ENCODE data around the gene TPR.

Gene TPR

DNA sequence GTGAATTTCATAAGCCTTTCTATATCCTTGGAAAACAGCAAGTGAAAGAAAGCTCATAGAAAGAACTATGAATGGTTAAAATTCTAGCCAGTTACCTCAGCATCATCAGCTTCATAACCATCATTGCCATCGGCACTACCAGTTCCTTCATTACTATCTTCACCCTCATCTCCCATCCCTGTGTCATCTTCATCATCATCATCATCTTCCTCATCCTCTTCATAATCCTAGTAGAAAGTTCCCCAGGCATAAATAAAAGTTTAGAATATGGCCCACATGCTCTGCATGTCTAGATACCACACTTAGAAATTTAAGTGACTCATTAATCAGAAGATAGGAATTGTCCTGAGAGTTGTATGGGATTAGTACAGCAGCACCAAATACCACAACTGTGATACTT, 49.0 kb downstream of the TPR start:
- DNase-seq: no peak

GRCh38 chr1:186325239-186325638, 49.8 kb downstream of the TPR start:
- peak; percentile 51 for DNase-seq

- no peak for DNase-seq
Observed at GRCh38 chr1:186323865-186324264, 51.2 kb downstream of the TPR start.

DNA sequence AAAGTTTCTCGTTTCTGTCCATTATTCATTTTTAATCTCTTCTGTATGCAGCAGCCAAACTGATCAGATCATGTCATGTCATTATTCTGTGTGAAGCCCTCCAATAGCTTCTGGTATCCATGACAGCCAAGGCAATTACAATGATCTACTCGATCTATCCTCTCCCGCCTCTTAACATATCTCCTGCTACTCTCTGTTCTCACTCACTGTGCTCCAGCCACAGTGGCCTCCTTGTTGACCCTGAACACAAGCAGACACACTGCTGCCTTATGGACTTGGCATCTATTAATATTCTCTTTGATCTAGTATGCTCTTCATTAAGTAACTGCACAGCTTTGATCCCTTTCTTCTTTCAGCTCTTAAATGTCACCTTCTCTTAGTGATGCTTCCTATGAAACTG, 59.5 kb downstream of the TPR start:
- DNase-seq: no peak

DNA sequence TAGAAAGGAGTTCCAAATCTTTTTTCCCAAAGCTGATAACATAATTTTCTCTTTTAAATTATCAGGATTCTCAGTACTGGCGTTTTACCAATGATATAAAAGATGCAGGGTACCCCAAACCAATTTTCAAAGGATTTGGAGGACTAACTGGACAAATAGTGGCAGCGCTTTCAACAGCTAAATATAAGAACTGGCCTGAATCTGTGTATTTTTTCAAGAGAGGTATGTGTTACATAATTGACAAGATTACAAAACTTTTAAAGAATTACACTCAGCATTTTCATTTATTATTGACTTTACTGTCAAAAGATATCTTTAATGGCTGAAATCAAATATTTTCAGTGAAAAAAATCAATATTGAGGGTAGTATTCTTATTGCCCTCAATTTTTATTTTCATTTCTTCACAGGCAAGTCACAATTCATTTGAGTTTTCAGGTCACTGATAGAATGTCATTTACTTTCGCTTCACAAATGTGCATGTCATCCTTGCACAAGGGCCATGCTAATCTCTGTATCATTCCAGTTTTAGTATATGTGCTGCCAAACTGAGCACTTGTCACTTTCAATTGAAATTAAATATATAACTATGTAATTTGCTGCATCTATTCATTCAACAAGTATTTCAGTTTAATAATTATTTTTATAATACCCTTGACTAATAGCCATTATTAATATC, 63.5 kb downstream of the TPR start:
- DNase-seq: no peak

DNA sequence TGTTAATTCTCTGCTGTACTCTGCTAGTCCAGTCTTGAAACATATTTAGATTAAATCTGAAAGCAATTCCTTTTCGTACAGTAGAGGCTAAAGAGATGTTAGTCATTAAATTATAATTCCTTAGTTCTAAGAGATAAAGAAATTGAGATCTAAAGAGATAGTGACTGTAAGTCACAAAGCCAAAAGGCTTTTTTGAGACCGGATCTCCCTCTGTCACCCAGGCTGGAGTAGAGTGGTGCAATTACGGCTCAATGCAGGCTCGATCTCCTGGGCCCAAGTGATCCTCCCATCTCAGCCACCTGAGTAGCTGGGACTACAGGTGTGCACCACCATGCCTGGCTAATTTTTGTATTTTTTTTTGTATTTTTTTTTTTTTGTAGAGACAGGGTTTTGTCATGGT, 64.7 kb downstream of the TPR start:
- no peak for DNase-seq

DNA sequence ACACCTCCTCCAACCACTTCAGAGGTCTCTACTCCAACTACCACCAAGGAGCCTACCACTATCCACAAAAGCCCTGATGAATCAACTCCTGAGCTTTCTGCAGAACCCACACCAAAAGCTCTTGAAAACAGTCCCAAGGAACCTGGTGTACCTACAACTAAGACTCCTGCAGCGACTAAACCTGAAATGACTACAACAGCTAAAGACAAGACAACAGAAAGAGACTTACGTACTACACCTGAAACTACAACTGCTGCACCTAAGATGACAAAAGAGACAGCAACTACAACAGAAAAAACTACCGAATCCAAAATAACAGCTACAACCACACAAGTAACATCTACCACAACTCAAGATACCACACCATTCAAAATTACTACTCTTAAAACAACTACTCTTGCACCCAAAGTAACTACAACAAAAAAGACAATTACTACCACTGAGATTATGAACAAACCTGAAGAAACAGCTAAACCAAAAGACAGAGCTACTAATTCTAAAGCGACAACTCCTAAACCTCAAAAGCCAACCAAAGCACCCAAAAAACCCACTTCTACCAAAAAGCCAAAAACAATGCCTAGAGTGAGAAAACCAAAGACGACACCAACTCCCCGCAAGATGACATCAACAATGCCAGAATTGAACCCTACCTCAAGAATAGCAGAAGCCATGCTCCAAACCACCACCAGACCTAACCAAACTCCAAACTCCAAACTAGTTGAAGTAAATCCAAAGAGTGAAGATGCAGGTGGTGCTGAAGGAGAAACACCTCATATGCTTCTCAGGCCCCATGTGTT, 66.6 kb downstream of the TPR start:
- DNase-seq: no peak

DNA sequence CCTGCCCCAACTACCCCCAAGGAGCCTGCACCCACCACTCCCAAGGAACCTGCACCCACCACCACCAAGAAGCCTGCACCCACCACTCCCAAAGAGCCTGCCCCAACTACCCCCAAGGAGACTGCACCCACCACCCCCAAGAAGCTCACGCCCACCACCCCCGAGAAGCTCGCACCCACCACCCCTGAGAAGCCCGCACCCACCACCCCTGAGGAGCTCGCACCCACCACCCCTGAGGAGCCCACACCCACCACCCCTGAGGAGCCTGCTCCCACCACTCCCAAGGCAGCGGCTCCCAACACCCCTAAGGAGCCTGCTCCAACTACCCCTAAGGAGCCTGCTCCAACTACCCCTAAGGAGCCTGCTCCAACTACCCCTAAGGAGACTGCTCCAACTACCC, 67.6 kb downstream of the TPR start:
- DNase-seq: no peak

GRCh38 chr1:186306533-186306932, 68.5 kb downstream of the TPR start:
- peak; percentile 22 for DNase-seq

DNA sequence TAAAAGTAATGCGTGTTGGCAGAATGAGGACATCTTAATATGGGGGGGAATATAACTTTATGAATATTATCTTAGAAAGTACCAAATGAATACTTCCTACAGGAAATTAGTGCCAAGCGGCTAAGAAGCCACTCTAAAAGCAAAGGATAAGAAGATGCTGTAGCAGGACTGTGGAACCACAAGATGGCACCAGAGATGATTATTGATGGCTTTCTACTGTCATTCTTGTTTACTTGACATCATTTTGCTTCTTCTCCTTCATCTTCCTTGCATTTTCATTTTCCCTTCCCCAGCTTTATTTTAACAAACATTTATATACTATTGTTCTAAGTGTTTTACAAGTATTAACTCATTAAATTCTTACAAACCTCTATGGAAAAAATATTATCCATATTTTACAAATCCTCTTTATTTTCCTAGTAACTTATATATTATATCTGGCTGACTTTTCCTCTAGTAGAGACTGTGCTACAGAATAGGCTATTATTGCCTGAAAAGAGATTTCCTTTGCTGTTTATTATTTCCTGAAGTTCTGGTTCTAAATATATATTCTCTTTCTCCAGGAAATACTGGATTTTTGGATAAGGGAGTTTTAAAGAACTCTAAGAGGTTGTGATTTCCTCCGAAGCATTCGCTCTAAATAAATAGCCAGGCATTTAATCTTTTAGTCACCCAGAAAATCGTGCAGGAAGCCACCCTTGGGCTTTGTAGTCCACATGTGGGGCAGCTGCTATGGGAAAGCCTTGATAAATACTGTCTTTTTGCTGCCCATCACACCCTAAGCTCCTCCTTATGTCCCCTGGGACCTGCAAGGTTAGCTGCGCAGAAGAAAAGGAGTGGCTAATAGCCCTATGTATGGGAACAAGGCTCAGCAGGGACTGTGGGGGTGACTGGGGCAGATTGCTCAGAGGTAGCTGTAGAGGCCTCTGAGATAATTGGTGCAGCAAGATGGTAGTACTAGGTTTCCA, 69.8 kb downstream of the TPR start:
- DNase-seq: peak; percentile 73

DNA sequence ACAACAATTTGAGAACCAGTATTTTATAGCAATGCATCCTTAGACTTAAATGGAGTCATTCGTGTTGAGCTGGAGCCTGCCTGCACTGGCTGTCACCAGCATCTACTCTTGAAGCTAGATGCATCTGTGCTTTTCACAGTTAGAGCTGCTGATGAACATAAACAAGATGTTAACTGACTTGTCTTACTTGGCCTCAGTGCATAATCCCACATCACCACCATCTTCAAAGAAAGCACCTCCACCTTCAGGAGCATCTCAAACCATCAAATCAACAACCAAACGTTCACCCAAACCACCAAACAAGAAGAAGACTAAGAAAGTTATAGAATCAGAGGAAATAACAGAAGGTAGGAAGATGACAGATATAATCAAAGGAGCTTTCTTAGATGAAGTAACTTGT, 71.1 kb downstream of the TPR start:
- no peak for DNase-seq

GRCh38 chr1:186302381-186302920, 72.6 kb downstream of the TPR start:
- no peak for DNase-seq

GRCh38 chr1:186301448-186301847, 73.6 kb downstream of the TPR start:
- DNase-seq: no peak

DNA sequence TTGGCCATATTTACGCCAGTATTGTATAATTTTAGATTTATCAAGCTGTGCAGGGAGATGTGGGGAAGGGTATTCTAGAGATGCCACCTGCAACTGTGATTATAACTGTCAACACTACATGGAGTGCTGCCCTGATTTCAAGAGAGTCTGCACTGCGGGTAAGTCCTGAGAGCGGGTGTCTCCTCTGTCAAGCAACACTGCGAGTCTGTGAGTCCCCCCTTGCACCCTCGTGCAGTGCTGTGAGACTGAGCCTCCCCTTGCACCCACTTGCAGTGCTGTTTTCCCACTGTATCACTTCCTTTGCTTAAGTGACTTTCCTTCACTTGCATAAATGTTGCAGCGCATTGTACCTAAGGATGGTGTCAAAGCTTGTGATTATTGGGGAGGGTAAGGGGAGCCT, 75.0 kb downstream of the TPR start:
- no peak for DNase-seq

- peak; percentile 57 for DNase-seq
Observed at GRCh38 chr1:186299570-186299969, 75.5 kb downstream of the TPR start.

DNA sequence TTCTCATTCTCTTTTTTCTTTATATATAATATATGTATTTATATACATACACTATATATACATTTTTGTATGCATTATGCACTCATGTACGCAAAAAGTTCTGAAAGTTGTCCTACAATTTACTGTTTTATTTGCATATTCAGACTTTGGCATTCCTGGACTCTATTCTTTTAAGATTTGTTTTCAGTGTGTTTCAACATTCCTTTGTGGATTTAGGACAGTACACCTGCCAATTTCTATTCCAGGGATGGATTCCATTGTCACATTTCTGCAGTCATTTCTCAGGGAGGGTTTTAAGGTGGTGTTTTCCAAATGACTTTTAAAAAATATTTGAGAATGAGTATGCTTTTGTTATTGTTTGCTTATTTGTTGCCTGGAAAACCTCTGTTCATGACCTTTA, 76.2 kb downstream of the TPR start:
- no peak for DNase-seq

DNA sequence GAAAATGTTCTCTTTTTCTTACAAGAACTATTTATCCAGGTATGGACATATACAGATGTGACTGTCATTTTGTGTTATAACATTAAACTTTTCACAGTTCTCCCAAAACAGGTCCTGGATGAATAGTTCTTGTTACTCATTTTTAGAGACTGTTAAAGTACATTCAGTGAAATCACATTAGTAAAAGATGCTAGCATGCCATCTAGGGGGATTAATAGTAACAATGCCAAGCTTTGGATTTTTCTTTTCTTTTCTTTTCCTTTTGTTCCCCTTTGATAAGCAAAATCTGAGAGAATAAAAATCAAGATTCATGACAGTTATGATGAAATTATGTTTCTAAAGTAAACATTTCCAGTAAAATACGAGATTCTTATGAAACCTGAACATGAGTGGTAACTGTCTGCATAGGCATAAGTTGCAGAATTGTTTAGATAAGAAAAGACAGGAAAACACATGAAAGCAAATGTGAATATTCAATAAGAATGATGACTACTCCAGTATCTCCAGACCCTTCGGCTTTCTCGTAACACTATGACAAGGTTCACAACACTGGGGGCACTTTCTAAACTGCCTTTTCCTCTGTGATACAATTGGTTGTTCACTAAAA, 77.5 kb downstream of the TPR start:
- no peak for DNase-seq

GRCh38 chr1:186295980-186296379, 79.1 kb downstream of the TPR start, which contains the start of gene PRG4:
TSS of gene PRG4 (plus strand) at chr1:186296279.
- no peak for DNase-seq

DNA sequence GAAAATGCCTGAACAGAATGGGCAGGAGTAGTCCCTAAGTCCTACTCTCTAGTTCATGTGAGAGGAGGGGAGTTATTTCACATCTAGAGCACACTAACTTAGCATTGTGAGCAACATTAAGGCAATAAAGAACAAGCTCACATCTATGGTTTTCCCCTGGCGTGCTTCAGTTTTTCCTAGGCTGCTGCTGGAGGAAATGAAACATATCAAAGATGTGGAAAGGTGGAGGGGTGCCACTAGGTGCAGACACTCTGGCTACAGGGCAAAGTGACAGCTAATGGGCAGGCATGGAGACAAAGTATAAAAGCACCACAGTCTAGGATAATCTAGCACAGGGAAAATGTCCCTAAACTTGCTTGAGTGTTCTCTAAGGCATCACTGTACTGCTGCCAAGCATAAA, 82.2 kb downstream of the TPR start:
- no peak for DNase-seq

DNA sequence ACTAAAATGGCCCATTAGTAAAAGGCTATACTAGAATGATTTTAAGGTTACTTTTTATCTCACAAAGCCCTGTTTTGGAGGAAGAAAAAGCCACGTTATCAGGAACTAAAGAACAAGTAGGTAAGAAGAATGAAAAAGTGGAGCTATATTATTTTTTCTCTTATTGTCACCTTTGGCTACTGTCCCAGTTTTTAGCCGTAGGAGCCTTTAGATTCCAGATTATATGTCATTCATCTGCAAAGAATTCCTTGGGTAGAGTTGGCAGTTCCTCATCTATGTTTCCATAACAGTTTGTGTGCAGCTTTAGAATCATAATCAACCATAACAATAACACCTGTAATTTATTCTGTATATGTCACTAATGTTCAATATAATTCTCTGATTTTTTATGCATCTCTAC, 83.8 kb downstream of the TPR start:
- no peak for DNase-seq

- no peak for DNase-seq
Observed at GRCh38 chr1:186289943-186290545, 85.0 kb downstream of the TPR start.

GRCh38 chr1:186286615-186287315, 88.3 kb downstream of the TPR start:
- DNase-seq: no peak
